Fibroblast of lung (primary cell): Measurements from ENCODE around the gene PCYT1A. TPM values are rescaled to one million over a fixed set of nuclear protein-coding genes. Genes with fewer than 3 reads are reported as not detected.

ENCODE experiments used
- DNase-seq, 2 donors: peaks; one replicate each; pipeline versions ENCODE4 v3.0.0 to v3.0.0-alpha.2; 2010; ENCODE audit warnings: low read depth in 2 of 2
- H2AFZ ChIP-seq: 2 replicates; pipeline ENCODE4 v1.5.1; 2012; ENCODE audit warnings: low read length, control low read depth, inconsistent platforms
- H3K27ac ChIP-seq: 2 replicates; pipeline ENCODE4 v1.5.1; 2011; ENCODE audit warnings: low read length, control low read depth; ENCODE audit not compliant: insufficient read depth
- H3K27me3 ChIP-seq: 2 replicates; pipeline ENCODE4 v1.5.1; 2011; ENCODE audit warnings: mild to moderate bottlenecking, low read length; ENCODE audit not compliant: control insufficient read depth, insufficient read depth
- H3K36me3 ChIP-seq: 2 replicates; pipeline ENCODE4 v1.5.1; 2011; ENCODE audit warnings: low read length; ENCODE audit not compliant: control insufficient read depth, insufficient read depth
- H3K4me1 ChIP-seq: 2 replicates; pipeline ENCODE4 v1.5.1; 2011; ENCODE audit warnings: low read length; ENCODE audit not compliant: control insufficient read depth, insufficient read depth; ENCODE audit errors: extremely low read depth
- H3K4me2 ChIP-seq: 2 replicates; pipeline ENCODE4 v1.5.1; 2011; ENCODE audit warnings: low read length, control low read depth; ENCODE audit not compliant: insufficient read depth; ENCODE audit errors: extremely low read depth
- H3K4me3 ChIP-seq, 4 experiments: fragments of 200-600 bp in 1 of 4; sonication (generic) in 1 of 4; replicated peaks in 1 of 4; 2 replicates each; pipeline ENCODE4 v1.5.1; 2011 to 2016; ENCODE audit warnings: low read length in 4 of 4, low read depth in 3 of 4, mild to moderate bottlenecking in 3 of 4, control low read depth in 2 of 4, inconsistent platforms in 1 of 4, mixed read lengths in 1 of 4; ENCODE audit not compliant: insufficient read depth in 1 of 4; ENCODE audit errors: control extremely low read depth in 1 of 4
- H3K79me2 ChIP-seq: 2 replicates; pipeline ENCODE4 v1.5.1; 2012; ENCODE audit warnings: mild to moderate bottlenecking, low read length, inconsistent platforms; ENCODE audit not compliant: control insufficient read depth, insufficient read depth
- H3K9ac ChIP-seq: 2 replicates; pipeline ENCODE4 v1.5.1; 2011; ENCODE audit warnings: mild to moderate bottlenecking, low read length, control low read depth; ENCODE audit not compliant: insufficient read depth
- H3K9me3 ChIP-seq: 2 replicates; pipeline ENCODE4 v1.5.1; 2012; ENCODE audit warnings: low read depth, low read length; ENCODE audit not compliant: control insufficient read depth, insufficient read depth
- H4K20me1 ChIP-seq: 2 replicates; pipeline ENCODE4 v1.5.1; 2011; ENCODE audit warnings: low read length; ENCODE audit not compliant: control insufficient read depth, insufficient read depth; ENCODE audit errors: extremely low read depth
- EZH2 ChIP-seq: IDR thresholded peaks from 2 replicates; pipeline ENCODE4 v1.5.1; 2012; ENCODE audit warnings: low read length, control low read depth, mild to moderate bottlenecking; ENCODE audit errors: missing control alignments
- polyA plus RNA-seq, 2 donors: library from polyadenylated mRNA; depleted of rRNA in 1 of 2; stranded (reverse) in 1 of 2; unstranded in 1 of 2; fragments of >200 nt; gene quantifications; 2 replicates each; pipeline ENCODE4 v1.2.1, GENCODE V29; 2011 to 2012; ENCODE audit warnings: missing spikeins in 1 of 2
- total RNA-seq: library from RNA; depleted of rRNA; stranded (reverse); fragments of >200 nt; gene quantifications from 2 replicates; pipeline ENCODE4 v1.2.1, GENCODE V29; 2014
- TF ChIP-seq, protein P1 (sequence below), 2 donors: IDR thresholded peaks in 1 of 2; conservative IDR thresholded peaks in 1 of 2; 1 replicate in 1 of 2; 2 replicates in 1 of 2; pipeline ENCODE4 v1.5.1; 2011 to 2012; ENCODE audit warnings: low read length in 2 of 2, control low read depth in 1 of 2, inconsistent platforms in 1 of 2, low read depth in 1 of 2, mild to moderate bottlenecking in 1 of 2

The PCYT1A gene
- total and polyA plus RNA-seq, 2 donors (not counting 1 experiment from before 2014, with no cell fraction given), result 68.9 to 73.8 TPM

DNA sequence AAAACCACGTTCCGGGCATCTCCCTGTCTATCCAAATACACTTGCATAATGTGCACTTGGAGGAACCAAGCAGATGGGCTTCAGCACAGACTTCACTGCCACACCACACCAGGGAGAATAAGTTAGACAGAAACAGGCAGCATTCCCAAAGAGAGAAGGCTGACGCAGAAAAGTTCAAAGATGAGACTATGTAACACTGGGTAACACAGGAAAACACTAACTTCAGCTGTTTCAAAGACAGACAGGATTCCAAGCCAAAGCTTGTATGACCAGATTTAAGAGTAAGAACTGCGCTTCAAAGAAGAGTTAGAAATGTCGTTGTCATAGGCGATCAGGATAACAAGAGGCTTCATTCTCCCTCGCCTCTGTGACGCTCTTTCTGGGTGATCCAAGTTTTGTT, 51.3 kb downstream of the PCYT1A start:
- no peak overlapping the region for H3K27ac ChIP-seq
- H4K20me1 ChIP-seq, result no peaks in the 10 kb centered on the region
- H3K27me3 ChIP-seq, result no peaks in the 10 kb centered on the region
- H3K79me2 ChIP-seq, result no peaks in the 10 kb centered on the region
- no peaks in the 10 kb centered on the region for H3K4me1 ChIP-seq
- no peaks in the 10 kb centered on the region for H3K9me3 ChIP-seq
- DNase-seq, result no peak
- no peak overlapping the region for H2AFZ ChIP-seq
- peaks cover 11% of the 10 kb centered on the region for H3K36me3 ChIP-seq
- no peak for TF ChIP-seq EZH2
- TF ChIP-seq, protein P1, sequence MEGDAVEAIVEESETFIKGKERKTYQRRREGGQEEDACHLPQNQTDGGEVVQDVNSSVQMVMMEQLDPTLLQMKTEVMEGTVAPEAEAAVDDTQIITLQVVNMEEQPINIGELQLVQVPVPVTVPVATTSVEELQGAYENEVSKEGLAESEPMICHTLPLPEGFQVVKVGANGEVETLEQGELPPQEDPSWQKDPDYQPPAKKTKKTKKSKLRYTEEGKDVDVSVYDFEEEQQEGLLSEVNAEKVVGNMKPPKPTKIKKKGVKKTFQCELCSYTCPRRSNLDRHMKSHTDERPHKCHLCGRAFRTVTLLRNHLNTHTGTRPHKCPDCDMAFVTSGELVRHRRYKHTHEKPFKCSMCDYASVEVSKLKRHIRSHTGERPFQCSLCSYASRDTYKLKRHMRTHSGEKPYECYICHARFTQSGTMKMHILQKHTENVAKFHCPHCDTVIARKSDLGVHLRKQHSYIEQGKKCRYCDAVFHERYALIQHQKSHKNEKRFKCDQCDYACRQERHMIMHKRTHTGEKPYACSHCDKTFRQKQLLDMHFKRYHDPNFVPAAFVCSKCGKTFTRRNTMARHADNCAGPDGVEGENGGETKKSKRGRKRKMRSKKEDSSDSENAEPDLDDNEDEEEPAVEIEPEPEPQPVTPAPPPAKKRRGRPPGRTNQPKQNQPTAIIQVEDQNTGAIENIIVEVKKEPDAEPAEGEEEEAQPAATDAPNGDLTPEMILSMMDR (conservative IDR thresholded peaks at IDR 0.05 in 1 of 2, IDR thresholded peaks at IDR 0.05 in 1 of 2; ENCODE audit: low read depth in 1 of 2, low read length in 2 of 2), result no peak
- no peak overlapping the region for H3K9ac ChIP-seq
- H3K4me2 ChIP-seq, result no peak overlapping the region
- H3K4me3 ChIP-seq, result no peak overlapping the region

DNA sequence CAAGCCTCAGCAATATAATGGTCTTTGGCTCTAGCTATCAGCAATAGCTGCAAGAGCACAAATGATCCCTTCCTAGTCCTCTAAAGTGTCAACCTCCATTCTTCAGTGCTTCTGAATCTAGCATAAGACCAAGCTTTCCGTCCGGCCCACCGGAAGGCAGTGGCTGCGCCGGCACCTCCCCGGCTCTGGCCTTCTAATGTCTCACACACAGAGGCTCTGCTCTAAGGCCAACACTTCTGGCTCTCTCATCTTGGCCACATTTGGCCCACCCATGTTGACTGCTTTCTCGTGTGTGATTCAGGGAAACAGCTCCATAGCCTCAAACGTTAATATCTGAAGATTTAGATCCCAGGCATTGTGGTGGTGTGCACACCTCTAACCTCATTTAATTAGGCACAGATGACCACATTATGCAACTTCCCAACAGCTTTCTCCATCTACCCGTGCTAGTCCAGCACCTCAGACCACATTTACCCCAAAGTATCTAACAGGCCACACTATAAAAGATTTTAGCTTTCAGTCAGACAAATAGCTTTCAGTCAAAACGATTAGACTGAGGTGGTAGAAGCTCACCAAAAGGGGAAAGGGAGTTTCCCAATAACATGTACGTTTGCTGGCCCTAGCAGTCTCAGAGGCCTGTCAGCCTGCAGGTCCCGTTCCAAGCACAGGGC, 51.9 kb downstream of the PCYT1A start:
- no peak overlapping the region for H3K4me2 ChIP-seq
- H3K27me3 ChIP-seq, result no peaks in the 10 kb centered on the region
- H3K9ac ChIP-seq, result no peak overlapping the region
- DNase-seq, result no peak
- no peak for TF ChIP-seq EZH2
- H4K20me1 ChIP-seq, result no peaks in the 10 kb centered on the region
- peaks cover 11% of the 10 kb centered on the region for H3K36me3 ChIP-seq
- no peak overlapping the region for H3K27ac ChIP-seq
- H3K4me1 ChIP-seq, result no peaks in the 10 kb centered on the region
- no peak overlapping the region for H3K4me3 ChIP-seq
- no peaks in the 10 kb centered on the region for H3K9me3 ChIP-seq
- no peak overlapping the region for H2AFZ ChIP-seq
- no peaks in the 10 kb centered on the region for H3K79me2 ChIP-seq

- peaks cover 5% of the 10 kb centered on the region for H3K36me3 ChIP-seq
- no peak overlapping the region for H3K4me2 ChIP-seq
- H3K9ac ChIP-seq, result no peak overlapping the region
- no peak for TF ChIP-seq EZH2
- TF ChIP-seq, protein P1 (conservative IDR thresholded peaks at IDR 0.05 in 1 of 2, IDR thresholded peaks at IDR 0.05 in 1 of 2; ENCODE audit: low read depth in 1 of 2, low read length in 2 of 2), result no peak
- no peaks in the 10 kb centered on the region for H4K20me1 ChIP-seq
- H2AFZ ChIP-seq, result no peak overlapping the region
- DNase-seq, result no peak
- no peaks in the 10 kb centered on the region for H3K79me2 ChIP-seq
- H3K4me3 ChIP-seq, result no peak overlapping the region
- no peak overlapping the region for H3K27ac ChIP-seq
- no peaks in the 10 kb centered on the region for H3K4me1 ChIP-seq
- no peaks in the 10 kb centered on the region for H3K27me3 ChIP-seq
- no peaks in the 10 kb centered on the region for H3K9me3 ChIP-seq
Observed at GRCh38 chr3:196232882-196233251, 54.7 kb downstream of the PCYT1A start.
